Measurements from ENCODE around the gene CHADL.
A peak's percentile ranks its signal among the peaks of the same experiment; 100 is the strongest.

CHADL gene

GRCh38 chr22:41229730-41230400, 10.9 kb downstream of the CHADL start:
- no peak for DNase-seq

- no peak for DNase-seq
These were observed 11.5 kb downstream of the CHADL start for GRCh38 chr22:41229215-41229614.

GRCh38 chr22:41226723-41227655, 13.7 kb downstream of the CHADL start:
- no peak for DNase-seq

GRCh38 chr22:41223535-41223934, 17.2 kb downstream of the CHADL start:
- no peak for DNase-seq

- no peak for DNase-seq
These were observed 17.8 kb downstream of the CHADL start for GRCh38 chr22:41222846-41223507.

GRCh38 chr22:41217553-41218157, 23.1 kb downstream of the CHADL start:
- DNase-seq: no peak

- no peak for DNase-seq
These were observed 23.7 kb downstream of the CHADL start for GRCh38 chr22:41216984-41217383.

- DNase-seq: no peak
These were observed 24.8 kb downstream of the CHADL start for GRCh38 chr22:41215926-41216325.

- no peak for DNase-seq
These were observed 25.3 kb downstream of the CHADL start for GRCh38 chr22:41215409-41215808.

GRCh38 chr22:41206719-41207118, 34.0 kb downstream of the CHADL start:
- no peak for DNase-seq

GRCh38 chr22:41204992-41205900, 35.5 kb downstream of the CHADL start, which contains the start of gene L3MBTL2:
L3MBTL2 (plus strand) TSS chr22:41205312; CDS start chr22:41205363, 51 bp downstream.
- peak; percentile 97 for DNase-seq

GRCh38 chr22:41204066-41204465, 36.7 kb downstream of the CHADL start:
- no peak for DNase-seq

- DNase-seq: no peak
These were observed 37.6 kb downstream of the CHADL start for GRCh38 chr22:41203118-41203517.

- DNase-seq: no peak
These were observed 39.6 kb downstream of the CHADL start for GRCh38 chr22:41201141-41201540.

- no peak for DNase-seq
These were observed 42.6 kb downstream of the CHADL start for GRCh38 chr22:41198027-41198580.

GRCh38 chr22:41197038-41197972, 43.4 kb downstream of the CHADL start:
- DNase-seq: peak; percentile 88

- no peak for DNase-seq
These were observed 46.9 kb downstream of the CHADL start for GRCh38 chr22:41193829-41194228.

GRCh38 chr22:41191467-41191866, 49.3 kb downstream of the CHADL start:
- no peak for DNase-seq

GRCh38 chr22:41184679-41185078, 56.1 kb downstream of the CHADL start:
- no peak for DNase-seq
